GM21786 (cell line): Measurements from ENCODE around the gene OBP2B.
"Not testable (repeated sequence)": the region's sequence is repeated elsewhere in the genome, so short reads cannot be mapped to it uniquely, and the experiment has no call there.

ENCODE experiments used
- ATAC-seq: cut with Tn5 transposase; IDR thresholded peaks from one replicate; pipeline ENCODE4 v1.9.1; 2021; ENCODE audit not compliant: unreplicated experiment

Gene OBP2B

DNA sequence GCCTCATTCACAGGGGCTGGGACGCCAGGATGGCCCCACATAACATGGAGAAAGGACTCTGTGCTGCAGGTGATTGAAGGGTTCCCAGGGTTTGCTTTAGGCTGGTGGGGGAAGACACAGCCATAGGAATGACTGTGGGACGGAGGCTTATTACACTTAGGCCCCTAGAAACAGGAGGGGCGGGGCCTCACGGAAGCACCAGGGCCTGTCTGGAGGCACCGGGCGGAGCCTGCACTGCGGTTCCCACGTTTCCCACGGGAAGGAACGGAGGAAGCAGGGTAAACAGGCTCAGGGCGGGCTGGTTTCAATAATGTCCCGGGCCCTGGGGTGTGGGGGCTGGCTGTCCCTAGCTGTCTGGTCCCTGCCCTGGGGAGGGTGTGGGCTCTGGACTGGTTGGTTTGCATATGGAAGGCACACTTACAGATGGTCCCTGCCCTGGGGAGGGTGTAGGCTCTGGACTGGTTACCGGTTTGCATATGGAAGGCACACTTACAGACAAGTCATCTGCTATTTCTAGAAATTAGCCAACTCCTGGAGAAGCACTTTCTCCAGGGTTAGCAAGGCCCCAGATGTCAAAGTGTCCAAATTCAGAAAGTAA, 14.2 kb upstream of the OBP2B start:
- not testable (repeated sequence) for ATAC-seq

DNA sequence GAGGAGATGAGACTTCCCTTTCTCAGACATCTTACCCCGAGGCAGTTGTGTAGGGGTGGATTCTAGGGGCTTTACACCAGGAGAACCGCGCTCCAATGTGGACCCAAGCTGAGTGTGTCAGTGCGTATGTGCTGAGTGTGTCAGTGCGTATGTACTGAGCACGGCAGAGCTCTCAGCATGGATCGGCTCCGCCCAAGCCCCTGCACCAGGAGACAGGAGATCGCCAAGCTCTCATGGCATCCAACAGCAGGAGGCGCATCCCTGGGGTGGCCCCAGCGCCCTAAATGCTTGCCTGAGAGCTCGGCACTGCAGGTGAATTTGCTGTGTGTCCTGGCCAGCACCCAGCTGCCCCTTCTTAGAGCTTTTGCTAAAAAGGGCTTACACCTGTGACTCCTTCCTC, 12.9 kb upstream of the OBP2B start:
- not testable (repeated sequence) for ATAC-seq

DNA sequence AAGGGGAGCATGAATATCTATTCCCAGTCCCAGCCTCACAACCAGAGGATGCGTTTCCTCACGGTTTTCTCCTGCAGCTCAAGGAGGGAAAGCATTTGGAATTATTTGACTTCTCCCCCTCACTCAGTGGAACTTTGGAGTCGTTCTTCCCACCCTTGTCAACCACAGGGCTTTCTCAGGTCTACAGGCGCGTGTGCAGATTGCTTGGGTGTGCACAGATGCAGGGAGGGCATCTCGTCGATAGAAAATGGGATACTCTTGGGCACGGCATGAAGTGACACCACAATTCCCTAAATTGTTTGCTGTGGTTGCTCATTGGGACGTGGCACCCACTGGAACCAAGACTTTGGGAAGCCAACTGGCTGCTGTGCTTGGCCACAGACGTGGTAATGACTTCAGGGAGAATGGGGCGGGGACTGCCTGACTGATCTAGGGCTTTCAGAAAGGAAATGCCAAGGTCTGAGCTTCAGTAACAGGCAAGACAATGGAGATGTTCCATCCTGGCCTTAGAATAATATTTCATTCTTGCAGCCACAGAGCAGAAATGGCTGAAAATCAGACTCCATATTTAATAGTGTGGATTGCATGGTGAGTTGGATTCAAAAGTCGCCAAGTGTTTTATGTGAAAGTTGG, 12.2 kb upstream of the OBP2B start:
- ATAC-seq, result no peak

DNA sequence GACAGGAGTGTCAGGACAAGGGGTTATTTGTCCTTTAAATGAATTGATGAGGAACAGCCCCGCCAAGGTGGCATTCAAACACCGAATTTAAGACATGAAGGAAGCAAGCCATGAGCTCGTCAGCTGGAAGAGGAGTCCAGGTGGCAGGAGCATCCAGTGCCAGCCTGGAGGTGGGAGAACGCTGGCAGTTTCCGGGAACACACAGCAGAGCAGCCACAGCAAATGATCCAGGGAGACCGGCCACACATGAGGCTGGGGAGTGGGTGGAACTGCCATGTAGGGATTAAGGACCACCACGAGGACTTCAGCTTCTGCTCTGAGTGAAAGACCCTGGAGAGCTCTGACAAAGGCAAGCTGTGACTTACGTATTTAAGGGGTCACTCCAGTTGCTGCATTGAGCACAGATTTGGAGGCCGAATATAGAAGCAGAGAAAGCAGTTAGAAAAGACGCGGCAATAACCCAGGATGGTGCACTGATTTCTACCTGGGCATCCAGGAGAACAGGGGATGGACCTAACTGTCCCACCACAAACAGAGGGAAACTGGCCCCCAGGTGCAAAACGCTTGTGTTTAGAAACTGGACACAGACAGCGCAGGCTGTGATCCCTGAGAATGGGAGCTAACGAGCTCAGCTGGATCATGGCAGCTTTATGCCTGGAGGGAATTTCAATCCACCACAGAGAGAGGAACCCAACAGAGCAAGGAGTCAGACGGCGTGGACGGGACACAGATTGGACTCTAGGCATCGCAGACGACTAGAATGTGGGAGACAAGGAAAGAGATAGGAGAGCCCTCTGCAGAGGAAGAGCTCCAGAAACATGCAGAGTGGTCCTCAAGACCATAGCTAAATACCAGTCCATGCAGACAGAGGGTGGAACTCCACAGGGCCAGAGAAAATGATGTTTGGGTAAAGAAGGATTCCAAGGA, 9.3 kb upstream of the OBP2B start:
- ATAC-seq, result not testable (repeated sequence)

DNA sequence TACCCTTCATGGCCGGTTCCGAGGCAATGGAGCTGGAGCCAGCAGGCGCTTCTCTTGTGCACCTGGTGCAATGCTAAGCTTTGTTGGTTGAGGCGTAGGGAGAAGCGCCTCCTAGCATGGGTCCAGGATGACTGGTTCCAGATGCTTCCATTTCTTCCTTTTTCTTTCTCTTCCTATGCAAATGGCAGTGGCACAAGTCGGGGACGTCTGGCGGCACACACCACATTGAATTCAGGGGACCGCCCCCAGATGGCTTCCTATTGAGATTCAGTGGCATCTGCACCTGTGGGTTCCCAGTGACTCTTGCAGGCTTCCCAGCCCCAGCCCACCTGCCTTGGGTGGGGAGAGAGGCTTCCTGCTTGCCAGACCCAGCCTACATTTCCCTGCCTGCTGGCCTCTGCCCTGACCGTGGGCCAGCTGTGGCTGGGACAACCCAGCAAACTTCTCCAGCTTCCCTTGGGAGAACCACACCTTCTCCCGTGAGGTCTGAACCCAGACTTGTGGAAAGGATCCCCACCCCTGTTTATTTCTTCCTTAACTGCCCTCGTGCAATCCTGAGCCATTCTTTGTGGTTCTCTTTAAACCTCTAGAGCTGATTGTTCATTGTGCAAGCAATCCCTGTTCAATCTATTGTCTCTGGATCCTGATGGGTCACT, 8.4 kb upstream of the OBP2B start:
- not testable (repeated sequence) for ATAC-seq

DNA sequence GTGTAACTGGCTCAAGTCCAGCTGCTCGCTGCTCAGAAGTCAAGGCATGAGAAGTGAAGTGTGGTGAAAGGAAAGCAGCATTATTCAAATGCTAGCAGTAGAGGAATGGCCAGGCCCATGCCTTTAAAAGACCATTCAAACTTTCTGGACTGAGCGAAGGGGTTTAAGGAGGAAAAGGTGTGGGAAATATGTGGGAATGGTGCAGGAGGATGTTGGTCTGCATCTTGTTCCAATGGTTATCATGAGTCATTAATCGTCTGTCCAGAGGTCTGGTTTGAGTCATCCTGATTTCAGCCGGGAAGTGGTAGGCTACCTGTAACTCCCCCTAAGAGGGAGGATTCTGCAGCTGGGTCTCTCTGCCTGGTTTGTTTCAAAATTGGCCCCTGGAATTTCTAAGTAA, 5.2 kb upstream of the OBP2B start:
- ATAC-seq, result not testable (repeated sequence)

DNA sequence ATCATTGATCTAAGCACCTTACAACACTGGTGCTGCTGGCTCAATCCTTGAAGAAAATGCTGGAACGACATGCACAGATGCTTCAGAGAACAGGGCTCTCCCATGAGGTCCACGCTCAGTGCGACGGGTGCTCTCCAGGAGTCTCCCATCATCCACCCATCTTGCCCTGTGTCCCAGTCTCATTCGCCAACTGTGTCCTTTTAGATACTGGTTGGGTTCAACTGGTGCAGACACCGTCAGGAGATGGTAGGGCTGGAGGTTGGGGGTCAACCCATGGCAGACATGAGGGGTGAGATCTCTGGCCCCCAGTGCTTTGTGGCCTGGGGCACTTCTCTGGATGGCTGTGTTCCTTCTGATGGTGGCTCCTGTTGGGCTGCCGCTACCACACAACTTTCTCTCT, 1.6 kb upstream of the OBP2B start:
- ATAC-seq, result no peak

DNA sequence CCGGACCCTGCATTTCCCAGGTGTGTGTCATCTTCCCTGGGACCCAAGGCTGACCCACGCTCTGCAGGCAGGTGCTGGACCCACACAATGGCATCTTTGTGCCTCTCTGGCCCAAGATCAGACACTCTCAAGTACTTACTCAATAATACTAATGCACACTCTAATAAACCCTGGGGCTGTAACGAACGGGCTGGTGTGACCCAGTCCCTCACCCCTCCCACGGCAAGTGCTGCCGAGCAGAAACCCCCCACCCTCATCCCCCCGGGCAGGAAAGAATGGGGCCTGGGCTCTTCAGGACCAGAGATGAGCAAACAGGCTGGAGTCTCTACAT, 1.1 kb upstream of the OBP2B start:
- ATAC-seq, result no peak

DNA sequence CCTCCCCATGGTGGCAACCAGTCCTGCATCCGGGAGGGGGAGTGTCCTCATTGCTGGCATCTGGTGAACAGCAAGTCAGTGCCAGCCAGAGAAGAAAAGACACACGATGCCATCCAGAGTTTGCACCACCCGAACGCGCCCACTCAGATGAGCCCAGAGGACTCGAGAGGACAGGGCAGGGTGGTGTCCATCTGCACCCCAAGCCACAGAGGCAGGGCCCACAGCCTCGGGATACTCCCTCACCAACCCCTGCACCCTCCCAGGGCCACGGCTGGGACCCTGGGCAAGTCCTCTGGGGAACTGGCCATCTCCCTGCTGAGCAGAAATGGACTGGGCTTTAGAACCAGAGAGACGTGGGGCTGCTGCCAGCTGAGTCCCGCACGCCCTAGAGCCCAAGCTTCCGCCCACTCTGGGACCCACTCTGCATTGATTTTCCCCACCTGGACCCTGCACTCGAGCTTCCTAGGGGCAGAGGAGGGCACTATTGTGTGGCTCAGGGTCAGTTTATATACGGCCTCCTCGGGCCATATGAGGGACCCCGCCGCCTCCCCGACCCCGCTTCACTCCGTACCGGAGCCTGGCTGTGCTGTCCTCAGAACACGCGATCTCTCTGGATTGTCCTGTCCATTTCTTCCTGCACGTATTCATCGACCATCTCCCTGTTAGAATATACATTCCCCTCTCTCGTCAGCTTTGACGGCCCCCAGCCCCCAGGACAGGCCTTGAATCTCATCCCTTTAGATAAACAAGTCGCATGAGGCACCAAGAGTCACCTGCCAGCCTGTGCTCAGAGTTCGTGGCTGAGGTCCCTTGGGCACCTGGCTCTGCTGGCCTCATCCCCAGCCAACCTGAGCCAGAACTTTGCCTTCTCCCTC, 514 bp upstream of the OBP2B start:
- not testable (repeated sequence) for ATAC-seq

DNA sequence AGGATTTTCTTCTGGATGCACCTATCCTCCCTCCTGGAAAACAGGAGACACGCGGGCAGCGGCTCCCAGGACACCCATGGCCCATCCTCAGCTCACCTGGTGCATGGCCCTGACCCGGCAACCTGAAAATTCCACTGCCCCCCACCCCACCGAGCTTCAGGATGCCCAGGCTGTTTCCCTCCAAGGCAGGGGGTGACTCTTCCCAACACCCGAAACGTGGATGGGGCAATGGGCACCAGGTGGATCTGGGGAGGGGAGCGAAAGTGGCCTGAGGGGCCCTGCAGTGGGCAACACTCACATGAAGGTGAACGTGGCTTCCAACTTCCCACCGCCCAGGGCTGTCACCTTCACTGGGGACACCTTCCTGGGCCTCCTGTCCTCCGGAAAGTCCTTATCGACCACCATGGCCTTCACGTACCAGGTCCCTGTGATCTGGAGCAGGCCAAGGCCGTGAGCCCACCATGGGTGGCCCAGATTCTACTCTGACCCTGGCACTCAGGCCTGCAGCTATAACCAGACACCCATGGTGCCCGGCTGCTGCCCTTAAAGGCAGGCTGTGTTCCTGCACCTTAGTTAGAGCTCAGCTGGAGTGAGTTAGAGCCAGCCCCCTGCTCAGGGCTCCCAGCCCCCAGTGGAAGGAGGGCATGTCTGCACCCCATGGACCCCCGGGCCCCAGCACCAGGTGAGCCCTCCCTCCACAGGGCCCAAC, 725 bp downstream of the OBP2B start:
- ATAC-seq, result not testable (repeated sequence)

DNA sequence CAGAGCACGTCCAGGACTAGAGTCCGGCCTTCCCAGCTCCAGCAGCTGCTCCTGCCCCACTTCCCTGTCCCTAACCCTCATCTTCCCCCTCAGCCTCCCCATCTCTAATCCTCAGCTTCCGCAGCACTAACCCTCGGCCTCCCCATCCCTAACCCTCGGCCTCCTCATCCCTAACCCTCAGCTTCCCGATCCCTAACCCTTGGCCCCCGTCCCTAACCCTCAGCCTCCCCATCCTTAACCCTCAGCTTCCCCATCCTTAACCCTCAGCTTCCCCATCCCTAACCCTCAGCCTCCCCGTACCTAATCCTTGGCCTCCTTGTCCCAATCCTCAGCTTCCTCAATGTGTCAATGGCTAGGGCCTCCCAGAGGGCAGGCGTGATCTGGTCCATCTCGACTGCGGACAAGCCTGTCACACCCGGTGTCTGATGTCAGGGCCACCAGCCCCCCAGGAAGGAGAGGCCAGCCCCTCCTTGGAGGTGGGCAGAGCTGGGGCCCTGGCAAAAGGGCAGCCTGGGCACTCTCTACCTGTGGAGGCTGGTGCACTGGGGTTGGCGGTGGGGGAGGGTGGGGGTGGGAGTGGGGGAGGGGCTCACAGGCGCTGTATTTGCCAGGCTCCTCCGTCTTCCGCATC, 1.4 kb downstream of the OBP2B start:
- ATAC-seq, result no peak

DNA sequence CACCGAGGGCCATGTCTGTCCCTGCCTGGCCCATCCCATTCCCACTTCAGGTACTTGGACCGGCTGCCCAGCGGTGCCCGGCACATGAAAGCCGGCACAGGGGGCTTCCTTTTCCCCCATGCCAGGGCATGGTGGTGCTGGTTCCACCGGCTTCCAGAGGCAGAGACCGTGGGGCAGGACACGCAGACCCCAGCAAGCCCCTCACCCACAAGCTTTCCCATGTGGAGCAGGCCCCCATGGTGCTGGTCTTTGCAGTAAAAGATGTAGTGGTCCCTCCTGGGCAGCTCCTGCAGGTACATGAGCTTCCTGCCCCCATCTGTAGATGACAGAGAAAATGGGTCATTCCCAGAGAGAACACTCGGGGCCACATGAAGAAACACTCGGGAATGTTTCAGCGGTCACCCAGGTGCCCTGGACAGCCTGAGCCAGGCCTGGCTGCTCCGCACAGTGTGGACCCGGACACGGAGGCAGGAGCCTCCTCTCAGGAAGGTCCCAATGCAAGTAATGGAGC, 2.0 kb downstream of the OBP2B start:
- ATAC-seq, result no peak

DNA sequence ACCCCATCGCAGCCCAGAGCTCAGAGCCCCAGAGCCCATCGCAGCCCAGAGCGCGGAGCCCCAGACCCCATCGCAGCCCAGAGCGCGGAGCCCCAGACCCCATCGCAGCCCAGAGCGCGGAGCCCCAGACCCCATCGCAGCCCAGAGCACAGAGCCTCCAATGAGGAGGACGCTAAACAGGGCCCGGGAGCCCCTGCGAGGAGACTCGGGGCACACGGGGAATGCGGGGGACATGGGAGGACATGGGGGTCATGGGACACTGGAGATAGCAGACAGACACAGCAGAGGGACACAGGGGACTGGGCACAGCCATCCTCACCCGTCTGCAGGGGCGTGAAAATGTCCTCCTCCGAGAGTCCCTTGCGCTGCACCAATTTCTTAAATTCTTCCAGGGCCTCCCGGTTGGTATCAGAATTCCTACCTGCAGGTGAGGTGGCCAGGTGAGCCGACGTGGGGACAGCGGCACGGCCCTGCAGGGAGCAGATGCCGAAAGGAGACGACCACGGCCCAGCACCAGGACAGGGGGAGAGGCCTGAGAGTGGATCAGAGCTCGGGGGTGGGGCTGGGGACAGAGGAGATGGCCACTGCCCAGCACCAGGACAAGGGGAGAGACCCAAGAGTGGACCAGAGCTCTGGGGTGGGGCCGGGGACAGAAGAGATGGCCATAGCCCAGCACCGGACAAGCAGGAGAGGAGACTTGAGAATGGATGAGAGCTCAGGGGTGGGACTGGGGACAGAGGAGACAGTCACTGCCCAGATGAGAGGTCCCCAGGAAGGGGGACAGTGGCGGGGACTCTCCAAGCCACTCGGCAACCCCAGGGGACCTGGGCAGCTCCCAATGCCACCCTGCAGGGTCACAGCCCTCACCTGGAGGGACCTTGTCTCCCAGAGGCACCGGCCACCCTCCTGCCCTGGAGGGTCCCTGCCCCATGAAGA, 2.8 kb downstream of the OBP2B start:
- no peak for ATAC-seq

DNA sequence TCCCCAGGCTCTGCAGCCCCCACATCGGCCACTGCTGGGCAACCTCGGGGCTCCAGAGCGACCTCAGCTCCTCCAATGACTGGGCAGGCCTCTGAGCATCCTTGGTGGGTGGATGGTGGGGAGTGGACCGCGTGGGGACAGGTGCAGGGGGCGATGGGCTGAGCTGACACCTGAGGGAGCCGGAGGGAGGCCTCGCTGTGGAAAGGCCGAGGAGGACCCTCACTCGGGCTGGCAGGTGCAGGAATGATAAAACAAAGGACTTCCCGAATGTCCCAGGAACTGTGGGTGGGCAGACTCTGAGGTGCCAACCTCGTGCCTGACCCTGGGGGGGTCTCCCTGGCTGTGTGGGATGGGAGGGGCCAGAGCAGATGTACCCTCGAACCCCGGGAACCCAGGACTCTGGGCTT, 3.6 kb downstream of the OBP2B start:
- ATAC-seq, result not testable (repeated sequence)

DNA sequence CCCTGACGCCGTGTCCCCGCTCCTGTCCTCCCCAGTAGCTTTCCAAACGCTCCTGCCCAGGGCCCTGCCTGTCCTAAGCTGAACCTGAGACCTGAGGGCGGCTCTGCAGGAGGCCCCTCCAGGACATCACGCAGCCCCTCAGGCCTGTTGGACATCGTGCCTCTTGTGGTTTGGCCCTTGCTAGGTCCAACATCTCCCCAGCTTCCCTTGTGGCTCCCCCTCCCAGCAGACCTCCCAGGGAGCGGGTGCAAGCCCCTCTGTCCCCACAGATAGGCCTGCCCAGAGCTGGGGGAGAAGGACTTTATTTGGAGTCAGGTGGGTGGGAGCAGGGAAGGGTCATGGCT, 4.1 kb downstream of the OBP2B start:
- ATAC-seq, result no peak

DNA sequence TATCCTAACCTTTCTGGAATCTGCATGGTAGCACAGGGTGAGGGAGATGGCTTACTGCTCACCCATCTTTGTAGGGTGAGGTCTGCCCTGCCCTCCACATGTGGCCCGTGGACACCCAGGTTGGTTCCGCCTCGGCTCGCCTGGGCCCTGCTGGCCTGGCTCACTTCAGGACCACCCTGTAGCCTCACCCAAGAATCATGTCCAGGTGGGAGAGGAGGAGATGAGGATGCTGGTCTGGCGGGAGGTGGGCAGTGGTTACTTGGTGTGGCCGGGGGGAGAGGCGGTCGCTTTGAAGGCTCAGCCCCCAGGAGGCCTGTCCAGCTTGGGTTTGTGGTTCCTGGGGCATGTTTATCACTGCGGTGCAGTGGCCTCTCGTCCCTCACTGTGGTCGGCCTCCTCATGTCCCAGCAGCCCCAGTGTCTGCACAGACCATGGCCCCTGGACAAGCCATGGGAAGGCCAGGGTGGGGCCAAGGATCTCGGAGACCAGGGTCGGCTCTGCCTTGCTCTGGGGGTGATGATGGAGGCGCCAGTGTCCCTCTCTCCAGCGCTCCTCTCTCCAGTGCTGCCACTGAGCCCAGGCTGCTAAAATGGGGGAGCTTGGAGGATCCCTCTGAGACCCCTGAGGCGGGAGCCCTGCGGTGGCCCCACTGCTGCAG, 4.6 kb downstream of the OBP2B start:
- ATAC-seq, result no peak

DNA sequence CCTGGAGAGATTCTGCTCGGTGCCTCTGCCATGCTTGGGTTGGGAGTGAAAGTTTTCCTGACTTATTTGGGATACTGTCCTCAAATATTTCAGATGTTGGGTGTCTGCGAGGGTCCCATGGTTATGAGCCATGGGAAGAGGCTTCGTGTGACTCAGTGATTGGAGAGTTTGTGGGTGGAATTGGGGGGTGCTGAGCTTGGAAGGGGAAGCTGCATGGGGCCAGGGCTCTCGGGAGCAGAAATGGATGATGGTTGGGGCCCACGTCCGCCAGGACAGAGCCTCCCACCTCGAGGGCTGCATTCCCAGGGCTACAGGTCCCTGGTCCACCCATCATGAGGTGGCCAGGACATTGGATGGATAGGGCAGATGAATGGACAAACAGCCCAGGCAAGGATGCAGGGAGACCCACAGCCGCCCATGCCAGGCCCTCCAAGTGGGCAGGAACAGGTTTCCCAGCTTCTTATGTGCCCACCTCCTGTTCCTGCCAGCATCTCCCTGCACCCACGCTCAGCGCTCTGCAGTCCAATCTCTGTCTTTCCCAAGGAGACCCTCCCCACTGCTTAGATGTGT, 5.5 kb downstream of the OBP2B start:
- no peak for ATAC-seq
